Fibroblast of lung (primary cell): Measurements from ENCODE around the gene COMMD10. TPM values are rescaled to one million over a fixed set of nuclear protein-coding genes. Genes with fewer than 3 reads are reported as not detected.

Experiments used
- DNase-seq, 2 donors: peaks; one replicate each; pipeline versions ENCODE4 v3.0.0 to v3.0.0-alpha.2; 2010; ENCODE audit warnings: low read depth in 2 of 2
- H2AFZ ChIP-seq: 2 replicates; pipeline ENCODE4 v1.5.1; 2012; ENCODE audit warnings: low read length, control low read depth, inconsistent platforms
- H3K27ac ChIP-seq: 2 replicates; pipeline ENCODE4 v1.5.1; 2011; ENCODE audit warnings: low read length, control low read depth; ENCODE audit not compliant: insufficient read depth
- H3K27me3 ChIP-seq: 2 replicates; pipeline ENCODE4 v1.5.1; 2011; ENCODE audit warnings: mild to moderate bottlenecking, low read length; ENCODE audit not compliant: control insufficient read depth, insufficient read depth
- H3K36me3 ChIP-seq: 2 replicates; pipeline ENCODE4 v1.5.1; 2011; ENCODE audit warnings: low read length; ENCODE audit not compliant: control insufficient read depth, insufficient read depth
- H3K4me1 ChIP-seq: 2 replicates; pipeline ENCODE4 v1.5.1; 2011; ENCODE audit warnings: low read length; ENCODE audit not compliant: control insufficient read depth, insufficient read depth; ENCODE audit errors: extremely low read depth
- H3K4me2 ChIP-seq: 2 replicates; pipeline ENCODE4 v1.5.1; 2011; ENCODE audit warnings: low read length, control low read depth; ENCODE audit not compliant: insufficient read depth; ENCODE audit errors: extremely low read depth
- H3K4me3 ChIP-seq, 4 experiments: fragments of 200-600 bp in 1 of 4; sonication (generic) in 1 of 4; replicated peaks in 1 of 4; 2 replicates each; pipeline ENCODE4 v1.5.1; 2011 to 2016; ENCODE audit warnings: low read length in 4 of 4, low read depth in 3 of 4, mild to moderate bottlenecking in 3 of 4, control low read depth in 2 of 4, inconsistent platforms in 1 of 4, mixed read lengths in 1 of 4; ENCODE audit not compliant: insufficient read depth in 1 of 4; ENCODE audit errors: control extremely low read depth in 1 of 4
- H3K79me2 ChIP-seq: 2 replicates; pipeline ENCODE4 v1.5.1; 2012; ENCODE audit warnings: mild to moderate bottlenecking, low read length, inconsistent platforms; ENCODE audit not compliant: control insufficient read depth, insufficient read depth
- H3K9ac ChIP-seq: 2 replicates; pipeline ENCODE4 v1.5.1; 2011; ENCODE audit warnings: mild to moderate bottlenecking, low read length, control low read depth; ENCODE audit not compliant: insufficient read depth
- H3K9me3 ChIP-seq: 2 replicates; pipeline ENCODE4 v1.5.1; 2012; ENCODE audit warnings: low read depth, low read length; ENCODE audit not compliant: control insufficient read depth, insufficient read depth
- H4K20me1 ChIP-seq: 2 replicates; pipeline ENCODE4 v1.5.1; 2011; ENCODE audit warnings: low read length; ENCODE audit not compliant: control insufficient read depth, insufficient read depth; ENCODE audit errors: extremely low read depth
- CTCF ChIP-seq, 2 donors: IDR thresholded peaks in 1 of 2; conservative IDR thresholded peaks in 1 of 2; 1 replicate in 1 of 2; 2 replicates in 1 of 2; pipeline ENCODE4 v1.5.1; 2011 to 2012; ENCODE audit warnings: low read length in 2 of 2, control low read depth in 1 of 2, inconsistent platforms in 1 of 2, low read depth in 1 of 2, mild to moderate bottlenecking in 1 of 2
- EZH2 ChIP-seq: IDR thresholded peaks from 2 replicates; pipeline ENCODE4 v1.5.1; 2012; ENCODE audit warnings: low read length, control low read depth, mild to moderate bottlenecking; ENCODE audit errors: missing control alignments
- polyA plus RNA-seq, 2 donors: library from polyadenylated mRNA; depleted of rRNA in 1 of 2; stranded (reverse) in 1 of 2; unstranded in 1 of 2; fragments of >200 nt; gene quantifications; 2 replicates each; pipeline ENCODE4 v1.2.1, GENCODE V29; 2011 to 2012; ENCODE audit warnings: missing spikeins in 1 of 2
- total RNA-seq: library from RNA; depleted of rRNA; stranded (reverse); fragments of >200 nt; gene quantifications from 2 replicates; pipeline ENCODE4 v1.2.1, GENCODE V29; 2014

The COMMD10 gene
- total and polyA plus RNA-seq, 2 donors (not counting 1 experiment from before 2014, with no cell fraction given), result 24.2 to 35.8 TPM

DNA sequence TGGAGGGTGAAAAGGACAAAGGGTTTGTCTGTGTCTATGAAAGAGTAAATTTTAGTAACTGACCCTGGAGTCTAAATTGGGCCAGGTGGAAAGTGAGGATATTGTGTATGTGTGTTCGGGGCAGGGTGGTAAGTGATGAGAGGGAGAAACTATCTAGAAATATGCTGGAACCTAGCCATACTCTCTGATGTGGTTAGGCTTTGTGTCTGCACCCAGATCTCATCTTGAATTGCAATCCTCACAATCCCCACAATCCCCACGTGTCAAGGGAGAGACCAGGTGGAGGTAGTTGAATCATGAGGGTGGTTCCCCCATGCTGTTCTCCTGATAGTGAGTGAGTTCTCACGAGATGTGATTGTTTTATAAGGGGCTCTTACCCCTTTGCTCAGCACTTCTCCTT, 60.6 kb downstream of the COMMD10 start:
- no peak for DNase-seq
- Histone ChIP-seq H3K79me2 (no peaks in the 10 kb centered on the region), H3K27me3 (no peaks in the 10 kb centered on the region), H3K36me3 (no peaks in the 10 kb centered on the region), H3K4me3 (no peak overlapping the region), H3K9me3 (no peaks in the 10 kb centered on the region), H3K9ac (no peak overlapping the region), H3K4me2 (no peak overlapping the region), H4K20me1 (no peaks in the 10 kb centered on the region), H2AFZ (no peak overlapping the region), H3K4me1 (no peaks in the 10 kb centered on the region), H3K27ac (no peak overlapping the region)
- no peak for TF ChIP-seq EZH2
- no peak for TF ChIP-seq CTCF (conservative IDR thresholded peaks at IDR 0.05 in 1 of 2, IDR thresholded peaks at IDR 0.05 in 1 of 2; ENCODE audit: low read depth in 1 of 2, low read length in 2 of 2)

DNA sequence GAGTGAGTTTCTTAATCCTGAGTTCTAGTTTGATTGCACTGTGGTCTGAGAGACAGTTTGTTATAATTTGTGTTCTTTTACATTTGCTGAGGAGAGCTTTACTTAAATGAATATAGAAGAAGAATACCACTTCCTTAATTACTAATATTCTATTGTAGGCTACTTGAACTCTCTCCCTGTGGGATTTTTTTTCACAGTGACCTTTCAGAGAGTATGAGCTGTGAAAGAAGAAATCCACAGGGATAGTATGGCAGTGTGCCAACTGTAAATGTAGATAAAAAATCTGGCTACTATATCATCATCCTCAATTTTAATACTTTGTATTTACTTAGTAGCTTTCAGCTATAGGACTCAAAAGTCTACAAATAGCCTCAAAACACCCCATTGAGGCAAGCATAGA, 67.3 kb downstream of the COMMD10 start:
- Histone ChIP-seq H3K36me3 (no peaks in the 10 kb centered on the region), H3K79me2 (no peaks in the 10 kb centered on the region), H4K20me1 (no peaks in the 10 kb centered on the region), H3K4me2 (no peak overlapping the region), H3K27ac (no peak overlapping the region), H3K27me3 (no peaks in the 10 kb centered on the region), H3K9me3 (no peaks in the 10 kb centered on the region), H2AFZ (no peak overlapping the region), H3K9ac (no peak overlapping the region), H3K4me3 (no peak overlapping the region), H3K4me1 (no peaks in the 10 kb centered on the region)
- TF ChIP-seq CTCF (conservative IDR thresholded peaks at IDR 0.05 in 1 of 2, IDR thresholded peaks at IDR 0.05 in 1 of 2; ENCODE audit: low read depth in 1 of 2, low read length in 2 of 2) (no peak), EZH2 (no peak)
- peak in 1 of 2 donors; percentile 14 for DNase-seq

- H3K4me1 ChIP-seq, result no peaks in the 10 kb centered on the region
- H3K27ac ChIP-seq, result no peak overlapping the region
- H2AFZ ChIP-seq, result no peak overlapping the region
- no peak for DNase-seq
- TF ChIP-seq CTCF (conservative IDR thresholded peaks at IDR 0.05 in 1 of 2, IDR thresholded peaks at IDR 0.05 in 1 of 2; ENCODE audit: low read depth in 1 of 2, low read length in 2 of 2) (no peak), EZH2 (no peak)
- H3K27me3 ChIP-seq, result no peaks in the 10 kb centered on the region
- no peaks in the 10 kb centered on the region for H4K20me1 ChIP-seq
- H3K79me2 ChIP-seq, result no peaks in the 10 kb centered on the region
- H3K9me3 ChIP-seq, result no peaks in the 10 kb centered on the region
- no peak overlapping the region for H3K4me2 ChIP-seq
- no peaks in the 10 kb centered on the region for H3K36me3 ChIP-seq
- no peak overlapping the region for H3K4me3 ChIP-seq
- no peak overlapping the region for H3K9ac ChIP-seq
These were observed 68.9 kb downstream of the COMMD10 start for GRCh38 chr5:116153687-116154174.
